ENCODE data around the gene HACD3. TPM values are rescaled to one million over a fixed set of nuclear protein-coding genes. Genes with fewer than 3 reads are reported as not detected.

HACD3 gene
- total and polyA plus RNA-seq, 9 of the 15 experiments (the other 6 are each of a cell fraction or from before 2014, with no cell fraction given) = 48.1 to 117 (median 72.8) TPM

GRCh38 chr15:65530318-65531111 lies at the start of gene HACD3 (continued):
- TF ChIP-seq MAX (CRISPR knock-in tag; IDR thresholded peaks at IDR 0.05) (peak; percentile 82), SPI1 (IDR thresholded peaks at IDR 0.05; ENCODE audit: borderline replicate concordance, low read depth, low read length) (no peak), TCF7L2 (IDR thresholded peaks at IDR 0.05; ENCODE audit: low read depth, low read length) (no peak), ZNF232 (CRISPR knock-in tag; IDR thresholded peaks at IDR 0.05) (0 out of 2 replicates have a peak, but pooled peaks have one; percentile 61), PRMT5 (CRISPR knock-in tag; IDR thresholded peaks at IDR 0.05) (no peak), TGIF2 (CRISPR knock-in tag; IDR thresholded peaks at IDR 0.05) (no peak), MYC (IDR thresholded peaks at IDR 0.05; ENCODE audit: low read depth, low read length) (peak; percentile 80), MYC (CRISPR knock-in tag; IDR thresholded peaks at IDR 0.05; ENCODE audit: borderline replicate concordance, low read depth) (peak; percentile 88; the same call in 1 of the 2 replicates), PKNOX1 (IDR thresholded peaks at IDR 0.05) (peak; percentile 30; the same call in 1 of the 2 replicates), WHSC1 (IDR thresholded peaks at IDR 0.05; ENCODE audit: low read length) (no peak), ADNP (tag; IDR thresholded peaks at IDR 0.05) (no peak), CHD1 (IDR thresholded peaks at IDR 0.05; ENCODE audit: low read length) (peak; percentile 49), GTF2F1 (IDR thresholded peaks at IDR 0.05; ENCODE audit: low read depth, low read length) (peak; percentile 64; the same call in 1 of the 2 replicates), ZNF395 (CRISPR knock-in tag; IDR thresholded peaks at IDR 0.05) (peak; percentile 59), HINFP (tag; conservative IDR thresholded peaks at IDR 0.05; ENCODE audit: low read depth) (no peak), CTCF (IDR thresholded peaks at IDR 0.05 in 2 of 3, conservative IDR thresholded peaks at IDR 0.05 in 1 of 3; ENCODE audit: insufficient read depth in 2 of 3, low read depth in 1 of 3, low read length in 3 of 3) (no peak), SAP30 (IDR thresholded peaks at IDR 0.05; ENCODE audit: borderline replicate concordance, insufficient read depth, low read depth, low read length, poor library complexity, severe bottlenecking) (peak; percentile 81)
- TF ChIP-seq, protein P1, sequence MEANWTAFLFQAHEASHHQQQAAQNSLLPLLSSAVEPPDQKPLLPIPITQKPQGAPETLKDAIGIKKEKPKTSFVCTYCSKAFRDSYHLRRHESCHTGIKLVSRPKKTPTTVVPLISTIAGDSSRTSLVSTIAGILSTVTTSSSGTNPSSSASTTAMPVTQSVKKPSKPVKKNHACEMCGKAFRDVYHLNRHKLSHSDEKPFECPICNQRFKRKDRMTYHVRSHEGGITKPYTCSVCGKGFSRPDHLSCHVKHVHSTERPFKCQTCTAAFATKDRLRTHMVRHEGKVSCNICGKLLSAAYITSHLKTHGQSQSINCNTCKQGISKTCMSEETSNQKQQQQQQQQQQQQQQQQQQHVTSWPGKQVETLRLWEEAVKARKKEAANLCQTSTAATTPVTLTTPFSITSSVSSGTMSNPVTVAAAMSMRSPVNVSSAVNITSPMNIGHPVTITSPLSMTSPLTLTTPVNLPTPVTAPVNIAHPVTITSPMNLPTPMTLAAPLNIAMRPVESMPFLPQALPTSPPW (CRISPR knock-in tag; IDR thresholded peaks at IDR 0.05) = peak; percentile 71

Measured in K562 (cell line).